Chondrocyte (in vitro differentiated cells): ENCODE results near the gene TSPAN15. TPM values are rescaled to one million over a fixed set of nuclear protein-coding genes. Genes with fewer than 3 reads are reported as not detected.

ENCODE experiments used
- DNase-seq: peaks from one replicate; pipeline ENCODE4 v3.0.0; 2021; ENCODE audit warnings: mixed read lengths, low spot score
- H3K27ac Mint-ChIP-seq: one replicate; pipeline ENCODE4 v1.8.0; 2021; ENCODE audit warnings: mild to moderate bottlenecking, moderate library complexity, mixed read lengths; ENCODE audit not compliant: unreplicated experiment
- H3K27me3 Mint-ChIP-seq: 2 replicates; pipeline ENCODE4 v1.8.0; 2021; ENCODE audit warnings: low read depth, mixed read lengths
- H3K36me3 Mint-ChIP-seq: 2 replicates; pipeline ENCODE4 v1.8.0; 2021; ENCODE audit warnings: low read depth, mixed read lengths
- H3K4me1 Mint-ChIP-seq: 2 replicates; pipeline ENCODE4 v1.8.0; 2021; ENCODE audit warnings: low read depth, mild to moderate bottlenecking, mixed read lengths
- H3K4me3 Mint-ChIP-seq: one replicate; pipeline ENCODE4 v1.8.0; 2021; ENCODE audit warnings: mild to moderate bottlenecking, moderate library complexity, mixed read lengths; ENCODE audit not compliant: unreplicated experiment
- H3K9me3 Mint-ChIP-seq: 2 replicates; pipeline ENCODE4 v1.8.0; 2021; ENCODE audit warnings: low read depth, mixed read lengths
- total RNA-seq: library from RNA; stranded (reverse); gene quantifications from 3 replicates; pipeline ENCODE4 v1.2.1, GENCODE V29; 2021
- TF ChIP-seq, protein P1 (sequence below): fragments of 200-600 bp; sonication (generic); IDR thresholded peaks from 2 replicates; pipeline ENCODE4 v1.5.0; 2021; ENCODE audit warnings: antibody characterized with exemption, mild to moderate bottlenecking, moderate library complexity

Gene TSPAN15
- total RNA-seq, 1 donor from 2014 or later, result 8.9 TPM

DNA sequence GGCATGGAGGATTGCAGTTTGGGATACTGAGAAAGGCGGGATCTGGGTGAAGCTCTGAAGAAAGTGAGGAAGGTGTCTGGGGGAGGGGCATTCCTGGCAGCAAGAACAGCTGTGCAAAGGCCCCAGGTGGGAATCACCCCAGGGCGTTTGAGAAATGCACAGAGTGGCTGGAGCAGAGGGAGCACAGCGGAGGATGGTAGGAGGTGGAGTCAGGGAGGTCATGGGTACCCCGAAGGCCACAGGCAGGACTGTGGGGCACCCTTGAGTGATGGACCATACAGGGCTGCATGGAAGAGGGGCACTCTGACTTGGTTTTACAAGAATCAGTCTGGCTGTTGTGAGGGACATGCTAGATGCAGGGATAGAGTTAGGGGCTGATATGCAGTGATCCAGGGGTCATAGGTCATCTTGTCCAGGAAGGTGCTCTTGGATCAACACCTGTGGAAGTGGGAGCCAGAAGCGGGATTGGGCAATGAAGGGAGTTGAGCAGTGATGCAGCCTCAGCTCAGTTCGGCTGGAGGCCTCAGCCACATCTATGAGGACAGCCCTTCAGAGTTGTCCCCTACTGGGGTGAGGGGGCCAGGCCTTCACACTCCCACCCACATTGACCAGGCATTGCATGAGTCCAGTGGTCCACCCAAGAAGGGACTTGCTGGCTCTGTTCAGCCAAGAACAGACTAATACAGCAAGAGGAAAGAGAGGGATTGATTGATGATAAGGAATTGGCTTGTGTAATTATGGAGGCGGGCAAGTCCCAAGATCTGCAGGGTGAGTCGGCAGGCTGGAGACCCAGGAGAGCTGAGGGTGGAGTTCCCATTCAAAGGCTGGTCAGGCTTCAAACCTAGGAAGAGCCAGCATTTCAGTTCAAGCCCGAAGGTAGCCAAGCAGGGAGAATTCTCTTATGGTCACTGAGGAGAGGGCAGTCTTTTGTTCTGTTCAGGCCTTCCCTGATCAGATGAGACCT, 48.7 kb downstream of the TSPAN15 start:
- H3K4me1 Mint-ChIP-seq, result peaks cover 17% of the 10 kb centered on the region
- no peaks in the 10 kb centered on the region for H3K27me3 Mint-ChIP-seq
- H3K9me3 Mint-ChIP-seq, result no peaks in the 10 kb centered on the region
- no peak overlapping the region for H3K27ac Mint-ChIP-seq
- TF ChIP-seq, protein P1, sequence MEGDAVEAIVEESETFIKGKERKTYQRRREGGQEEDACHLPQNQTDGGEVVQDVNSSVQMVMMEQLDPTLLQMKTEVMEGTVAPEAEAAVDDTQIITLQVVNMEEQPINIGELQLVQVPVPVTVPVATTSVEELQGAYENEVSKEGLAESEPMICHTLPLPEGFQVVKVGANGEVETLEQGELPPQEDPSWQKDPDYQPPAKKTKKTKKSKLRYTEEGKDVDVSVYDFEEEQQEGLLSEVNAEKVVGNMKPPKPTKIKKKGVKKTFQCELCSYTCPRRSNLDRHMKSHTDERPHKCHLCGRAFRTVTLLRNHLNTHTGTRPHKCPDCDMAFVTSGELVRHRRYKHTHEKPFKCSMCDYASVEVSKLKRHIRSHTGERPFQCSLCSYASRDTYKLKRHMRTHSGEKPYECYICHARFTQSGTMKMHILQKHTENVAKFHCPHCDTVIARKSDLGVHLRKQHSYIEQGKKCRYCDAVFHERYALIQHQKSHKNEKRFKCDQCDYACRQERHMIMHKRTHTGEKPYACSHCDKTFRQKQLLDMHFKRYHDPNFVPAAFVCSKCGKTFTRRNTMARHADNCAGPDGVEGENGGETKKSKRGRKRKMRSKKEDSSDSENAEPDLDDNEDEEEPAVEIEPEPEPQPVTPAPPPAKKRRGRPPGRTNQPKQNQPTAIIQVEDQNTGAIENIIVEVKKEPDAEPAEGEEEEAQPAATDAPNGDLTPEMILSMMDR, result no peak
- no peaks in the 10 kb centered on the region for H3K36me3 Mint-ChIP-seq
- no peak for DNase-seq
- no peak overlapping the region for H3K4me3 Mint-ChIP-seq

DNA sequence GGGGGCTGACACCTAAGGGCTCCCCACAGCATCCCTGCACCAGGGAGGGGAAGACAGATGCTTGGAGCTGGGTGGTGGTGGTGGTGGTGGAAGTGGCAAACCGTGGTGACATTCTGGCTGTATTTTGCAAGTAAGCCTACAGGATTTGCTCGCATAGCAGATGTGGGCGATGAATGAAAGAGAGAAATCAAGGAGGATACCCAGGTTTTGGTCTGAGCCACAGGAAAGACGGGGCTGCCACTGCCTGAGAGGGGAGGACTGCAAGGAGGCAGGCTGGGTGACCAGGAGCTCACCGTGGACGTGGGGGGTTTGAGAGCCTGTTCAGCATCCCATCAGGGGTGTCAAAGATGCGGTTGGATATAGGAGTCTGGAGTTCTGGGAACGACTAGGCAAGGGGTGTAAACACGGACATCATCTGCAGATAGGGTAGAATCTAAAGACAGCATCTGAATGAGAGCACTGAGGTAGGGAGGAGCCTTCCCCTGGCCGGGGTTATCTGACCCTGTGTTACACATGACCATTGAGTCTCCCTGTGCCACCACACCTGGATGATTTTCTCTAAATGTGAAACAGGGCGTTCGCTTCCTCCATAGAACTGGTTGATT, 49.7 kb downstream of the TSPAN15 start:
- Mint-ChIP-seq H3K27me3 (no peaks in the 10 kb centered on the region), H3K27ac (no peak overlapping the region), H3K9me3 (no peaks in the 10 kb centered on the region), H3K36me3 (no peaks in the 10 kb centered on the region), H3K4me3 (no peak overlapping the region), H3K4me1 (peaks cover 17% of the 10 kb centered on the region)
- DNase-seq, result no peak
- TF ChIP-seq, protein P1, result no peak

DNA sequence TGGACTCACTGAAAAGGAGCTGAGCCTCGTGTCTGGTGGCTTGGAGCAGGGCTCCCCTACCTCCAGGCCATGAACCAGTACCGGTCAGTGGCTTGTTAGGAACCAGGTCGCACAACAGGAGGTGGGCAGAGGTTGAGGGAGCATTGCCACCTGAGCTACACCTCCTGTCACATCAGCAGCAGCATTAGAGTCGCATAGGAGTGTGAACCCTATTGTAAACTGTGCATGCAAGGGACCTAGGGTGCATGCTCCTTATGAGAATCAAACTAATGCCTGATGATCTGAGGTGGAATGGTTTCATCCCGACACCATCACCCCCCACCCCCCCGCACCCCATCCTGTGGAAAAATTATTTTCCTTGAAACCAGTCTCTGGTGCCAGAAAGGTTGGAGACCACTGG, 50.4 kb downstream of the TSPAN15 start:
- H3K36me3 Mint-ChIP-seq, result no peaks in the 10 kb centered on the region
- H3K27me3 Mint-ChIP-seq, result no peaks in the 10 kb centered on the region
- no peak overlapping the region for H3K4me3 Mint-ChIP-seq
- no peaks in the 10 kb centered on the region for H3K9me3 Mint-ChIP-seq
- TF ChIP-seq, protein P1, result no peak
- no peak overlapping the region for H3K27ac Mint-ChIP-seq
- peaks cover 17% of the 10 kb centered on the region for H3K4me1 Mint-ChIP-seq
- DNase-seq, result no peak

DNA sequence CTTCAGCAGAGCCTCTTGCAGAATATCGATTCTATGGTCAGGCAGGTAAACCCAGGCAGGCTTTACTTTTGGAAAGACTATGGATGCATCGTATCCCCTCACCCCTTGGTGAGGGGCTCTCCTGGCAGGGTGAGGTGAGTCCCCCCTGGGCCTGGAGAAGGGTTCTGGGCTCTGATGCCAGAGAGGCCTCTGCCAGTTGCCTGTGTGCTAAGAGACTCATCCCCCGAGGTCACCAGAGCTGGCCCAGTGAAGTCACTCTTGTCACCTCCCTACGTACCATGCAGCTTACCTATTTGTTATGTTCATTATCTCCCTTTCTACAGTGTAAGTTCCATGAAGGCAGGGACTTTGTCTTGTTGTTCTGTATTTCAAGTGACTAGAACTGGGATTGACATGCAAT, 51.3 kb downstream of the TSPAN15 start:
- DNase-seq, result no peak
- Mint-ChIP-seq H3K4me1 (peaks cover 20% of the 10 kb centered on the region), H3K27me3 (no peaks in the 10 kb centered on the region), H3K36me3 (no peaks in the 10 kb centered on the region), H3K9me3 (no peaks in the 10 kb centered on the region), H3K27ac (no peak overlapping the region), H3K4me3 (no peak overlapping the region)
- TF ChIP-seq, protein P1, result no peak

DNA sequence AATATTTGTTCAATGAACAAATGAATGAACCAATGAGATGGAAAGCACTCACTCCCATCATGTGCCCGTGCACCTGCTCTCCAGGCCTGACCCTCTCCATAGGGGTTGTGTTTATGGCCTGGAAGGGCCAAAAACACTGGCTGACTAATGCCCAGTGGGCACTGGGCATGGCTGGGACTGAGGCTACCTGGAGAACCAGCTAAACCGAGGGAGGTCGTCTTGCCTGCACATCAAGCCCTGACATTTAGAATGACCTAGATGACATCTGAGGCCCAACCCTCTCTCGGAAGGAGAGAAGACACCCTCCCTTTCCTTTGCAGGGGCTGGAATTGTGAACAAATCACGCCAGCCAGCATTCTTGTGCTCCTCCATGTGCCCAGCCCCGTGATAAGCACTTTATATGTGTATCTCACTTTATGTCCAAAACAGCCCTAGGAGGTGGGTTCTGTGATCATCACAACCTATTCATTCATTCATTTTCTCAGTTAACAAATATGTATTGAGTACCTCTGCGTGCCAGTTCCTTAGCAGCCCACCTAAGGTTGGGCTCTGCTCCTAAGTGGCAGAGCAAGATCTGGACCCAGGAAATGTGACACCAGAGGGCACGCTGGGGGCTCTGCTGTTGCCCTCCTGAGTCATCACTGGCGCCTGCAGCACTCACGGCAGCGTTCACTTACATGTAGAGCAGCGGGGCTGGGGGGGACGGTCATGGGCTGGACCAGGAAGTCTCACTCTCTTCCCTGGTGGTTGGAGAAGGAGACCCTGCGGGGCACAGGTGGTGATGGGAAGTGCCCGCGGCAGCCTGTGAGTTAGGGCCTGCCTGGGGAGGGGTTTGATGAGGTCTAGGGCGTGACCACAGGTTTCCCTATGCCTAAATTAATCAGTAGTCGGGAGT, 52.0 kb downstream of the TSPAN15 start:
- Mint-ChIP-seq H3K36me3 (no peaks in the 10 kb centered on the region), H3K27me3 (no peaks in the 10 kb centered on the region), H3K4me1 (peaks cover 21% of the 10 kb centered on the region), H3K4me3 (no peak overlapping the region), H3K27ac (no peak overlapping the region), H3K9me3 (no peaks in the 10 kb centered on the region)
- no peak for DNase-seq
- TF ChIP-seq, protein P1, result no peak
